Measurements from ENCODE around the gene ESRRA. TPM values are rescaled to one million over a fixed set of nuclear protein-coding genes. Genes with fewer than 3 reads are reported as not detected.

Gene ESRRA
- polyA plus RNA-seq, 1 donor from 2014 or later = 29.0 TPM

GRCh38 chr11:64355078-64355940 is 50.0 kb downstream of the ESRRA start:
- Histone ChIP-seq H3K9ac (ENCODE audit: low read length) (no peak overlapping the region), H3K27ac (ENCODE audit: low read length) (no peak overlapping the region), H2AFZ (ENCODE audit: low read depth, low read length) (no peak overlapping the region)

DNA sequence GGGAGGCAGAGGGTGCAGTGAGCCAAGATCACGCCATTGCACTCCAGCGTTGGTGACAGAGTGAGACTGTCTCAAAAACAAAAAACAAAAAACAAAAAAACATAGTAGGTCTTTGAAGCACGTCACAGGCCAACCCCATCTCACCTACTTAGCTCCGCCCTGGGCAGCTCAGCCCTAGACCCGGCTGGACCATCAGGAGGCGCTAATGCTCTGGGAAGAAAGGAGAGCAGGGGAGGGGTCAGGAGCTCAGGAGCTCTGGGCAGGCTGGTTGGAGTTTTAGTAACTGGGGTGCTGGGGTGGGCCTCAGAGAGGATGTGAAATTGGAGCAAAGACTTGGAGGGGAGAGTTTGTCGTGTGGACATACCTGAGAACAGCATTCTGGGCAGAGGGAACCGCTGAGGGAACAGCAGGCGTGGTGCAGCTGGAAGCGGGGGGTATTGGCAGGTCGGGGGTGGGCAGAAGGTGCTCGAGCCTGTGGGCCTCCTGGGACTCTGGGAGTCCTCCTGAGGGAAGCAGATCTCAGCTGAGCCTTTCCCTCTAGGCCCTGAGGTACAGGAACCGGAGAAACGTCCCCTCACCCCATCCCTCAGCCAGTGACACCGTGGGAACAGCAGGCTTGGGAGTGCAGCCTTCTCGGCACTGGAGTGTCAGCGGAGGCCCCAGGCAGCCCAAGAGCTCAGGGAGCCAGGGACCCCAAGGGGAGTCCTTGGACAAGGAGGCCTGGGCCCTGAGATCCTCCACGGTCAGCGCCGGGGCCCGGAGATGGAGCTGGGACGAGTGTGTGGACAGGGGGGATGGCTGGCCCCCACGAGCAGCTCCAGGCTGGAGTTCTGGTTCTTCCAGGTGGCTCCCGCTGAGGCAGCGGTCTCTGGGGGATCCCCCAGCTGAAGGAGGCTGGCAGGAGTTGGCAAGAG is 51.4 kb downstream of the ESRRA start:
- Histone ChIP-seq H3K9ac (ENCODE audit: low read length) (no peak overlapping the region), H3F3A (ENCODE audit: insufficient read depth, low read length, poor library complexity, severe bottlenecking) (no peaks in the 10 kb centered on the region), H3K9me3 (ENCODE audit: low read length) (no peaks in the 10 kb centered on the region), H3K4me2 (ENCODE audit: low read length) (no peak overlapping the region), H3K36me3 (ENCODE audit: insufficient read depth, low read length) (no peaks in the 10 kb centered on the region), H3K79me2 (replicated peaks; ENCODE audit: insufficient read depth, low read length) (no peaks in the 10 kb centered on the region), H4K20me1 (ENCODE audit: insufficient read depth) (no peaks in the 10 kb centered on the region), H3K9me2 (ENCODE audit: insufficient read depth, low read length) (no peaks in the 10 kb centered on the region), H3K27me3 (ENCODE audit: insufficient read depth, low read depth, low read length) (no peaks in the 10 kb centered on the region), H3K4me3 (ENCODE audit: low read length) (no peak overlapping the region), H3K27ac (ENCODE audit: low read length) (no peak overlapping the region), H2AFZ (ENCODE audit: low read depth, low read length) (no peak overlapping the region)
- peak; percentile 39 for TF ChIP-seq CTCF (IDR thresholded peaks at IDR 0.05; ENCODE audit: poor library complexity, severe bottlenecking)
- TF ChIP-seq EP300 (conservative IDR thresholded peaks at IDR 0.05; ENCODE audit: poor library complexity, severe bottlenecking) = no peak

More at GRCh38 chr11:64355078-64355940, 50.0 kb downstream of the ESRRA start:
- TF ChIP-seq CTCF (IDR thresholded peaks at IDR 0.05; ENCODE audit: poor library complexity, severe bottlenecking) (peak; percentile 34), MXI1 (conservative IDR thresholded peaks at IDR 0.05; ENCODE audit: poor library complexity, severe bottlenecking) (no peak)
- no peak overlapping the region for H3K4me3 ChIP-seq (ENCODE audit: low read length)
- no peaks in the 10 kb centered on the region for H3F3A ChIP-seq (ENCODE audit: insufficient read depth, low read length, poor library complexity, severe bottlenecking)
- no peak overlapping the region for H3K4me2 ChIP-seq (ENCODE audit: low read length)
- H4K20me1 ChIP-seq (ENCODE audit: insufficient read depth) = no peaks in the 10 kb centered on the region
- H3K9me2 ChIP-seq (ENCODE audit: insufficient read depth, low read length) = no peaks in the 10 kb centered on the region
- no peaks in the 10 kb centered on the region for H3K9me3 ChIP-seq (ENCODE audit: low read length)
- H3K36me3 ChIP-seq (ENCODE audit: insufficient read depth, low read length) = no peaks in the 10 kb centered on the region
- H3K79me2 ChIP-seq (replicated peaks; ENCODE audit: insufficient read depth, low read length) = no peaks in the 10 kb centered on the region
- no peaks in the 10 kb centered on the region for H3K27me3 ChIP-seq (ENCODE audit: insufficient read depth, low read depth, low read length)

DNA sequence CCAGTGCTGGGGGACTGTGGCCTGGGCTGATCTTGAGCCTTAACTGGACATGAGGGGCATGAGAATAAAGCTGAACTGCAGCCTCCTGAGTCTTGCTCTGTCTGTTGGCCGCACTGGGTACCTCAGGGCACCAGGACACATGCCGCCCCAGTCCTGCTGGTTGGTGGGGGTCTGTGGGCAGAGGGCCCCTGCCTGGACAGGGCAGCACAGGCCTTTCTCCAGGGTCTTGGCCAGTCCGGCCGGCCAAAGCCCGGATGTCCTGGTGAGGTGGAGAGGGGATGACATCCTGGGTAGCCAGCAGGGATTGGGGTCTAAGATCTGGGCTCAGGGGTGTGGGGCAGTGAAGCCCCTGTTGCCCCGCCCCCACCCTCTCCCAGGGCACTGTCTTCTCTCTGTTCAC is 52.1 kb downstream of the ESRRA start:
- no peaks in the 10 kb centered on the region for H3F3A ChIP-seq (ENCODE audit: insufficient read depth, low read length, poor library complexity, severe bottlenecking)
- TF ChIP-seq CTCF (IDR thresholded peaks at IDR 0.05; ENCODE audit: poor library complexity, severe bottlenecking) (no peak), MXI1 (conservative IDR thresholded peaks at IDR 0.05; ENCODE audit: poor library complexity, severe bottlenecking) (no peak), EP300 (conservative IDR thresholded peaks at IDR 0.05; ENCODE audit: poor library complexity, severe bottlenecking) (no peak), POLR2AphosphoS5 (IDR thresholded peaks at IDR 0.05) (no peak)
- TF ChIP-seq, protein P1, sequence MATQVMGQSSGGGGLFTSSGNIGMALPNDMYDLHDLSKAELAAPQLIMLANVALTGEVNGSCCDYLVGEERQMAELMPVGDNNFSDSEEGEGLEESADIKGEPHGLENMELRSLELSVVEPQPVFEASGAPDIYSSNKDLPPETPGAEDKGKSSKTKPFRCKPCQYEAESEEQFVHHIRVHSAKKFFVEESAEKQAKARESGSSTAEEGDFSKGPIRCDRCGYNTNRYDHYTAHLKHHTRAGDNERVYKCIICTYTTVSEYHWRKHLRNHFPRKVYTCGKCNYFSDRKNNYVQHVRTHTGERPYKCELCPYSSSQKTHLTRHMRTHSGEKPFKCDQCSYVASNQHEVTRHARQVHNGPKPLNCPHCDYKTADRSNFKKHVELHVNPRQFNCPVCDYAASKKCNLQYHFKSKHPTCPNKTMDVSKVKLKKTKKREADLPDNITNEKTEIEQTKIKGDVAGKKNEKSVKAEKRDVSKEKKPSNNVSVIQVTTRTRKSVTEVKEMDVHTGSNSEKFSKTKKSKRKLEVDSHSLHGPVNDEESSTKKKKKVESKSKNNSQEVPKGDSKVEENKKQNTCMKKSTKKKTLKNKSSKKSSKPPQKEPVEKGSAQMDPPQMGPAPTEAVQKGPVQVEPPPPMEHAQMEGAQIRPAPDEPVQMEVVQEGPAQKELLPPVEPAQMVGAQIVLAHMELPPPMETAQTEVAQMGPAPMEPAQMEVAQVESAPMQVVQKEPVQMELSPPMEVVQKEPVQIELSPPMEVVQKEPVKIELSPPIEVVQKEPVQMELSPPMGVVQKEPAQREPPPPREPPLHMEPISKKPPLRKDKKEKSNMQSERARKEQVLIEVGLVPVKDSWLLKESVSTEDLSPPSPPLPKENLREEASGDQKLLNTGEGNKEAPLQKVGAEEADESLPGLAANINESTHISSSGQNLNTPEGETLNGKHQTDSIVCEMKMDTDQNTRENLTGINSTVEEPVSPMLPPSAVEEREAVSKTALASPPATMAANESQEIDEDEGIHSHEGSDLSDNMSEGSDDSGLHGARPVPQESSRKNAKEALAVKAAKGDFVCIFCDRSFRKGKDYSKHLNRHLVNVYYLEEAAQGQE (IDR thresholded peaks at IDR 0.05; ENCODE audit: borderline replicate concordance) = no peak
- H3K27ac ChIP-seq (ENCODE audit: low read length) = no peak overlapping the region
- no peak overlapping the region for H3K4me2 ChIP-seq (ENCODE audit: low read length)
- H2AFZ ChIP-seq (ENCODE audit: low read depth, low read length) = no peak overlapping the region
- H3K9me3 ChIP-seq (ENCODE audit: low read length) = no peaks in the 10 kb centered on the region
- H3K36me3 ChIP-seq (ENCODE audit: insufficient read depth, low read length) = no peaks in the 10 kb centered on the region
- H3K79me2 ChIP-seq (replicated peaks; ENCODE audit: insufficient read depth, low read length) = no peaks in the 10 kb centered on the region
- no peak overlapping the region for H3K9ac ChIP-seq (ENCODE audit: low read length)
- H3K27me3 ChIP-seq (ENCODE audit: insufficient read depth, low read depth, low read length) = no peaks in the 10 kb centered on the region
- H3K9me2 ChIP-seq (ENCODE audit: insufficient read depth, low read length) = no peaks in the 10 kb centered on the region
- no peaks in the 10 kb centered on the region for H4K20me1 ChIP-seq (ENCODE audit: insufficient read depth)
- H3K4me3 ChIP-seq (ENCODE audit: low read length) = no peak overlapping the region
